H1 (cell line): Measurements from ENCODE around the gene GPRC6A.

Source experiments
- CREB1 ChIP-seq: IDR thresholded peaks from 2 replicates; pipeline ENCODE4 v1.6.1; 2012; ENCODE audit warnings: inconsistent platforms
- KDM5A ChIP-seq: fragments of 200-600 bp; IDR thresholded peaks from 2 replicates; pipeline ENCODE4 v1.7.1; 2012; ENCODE audit warnings: mild to moderate bottlenecking, low read length, inconsistent platforms, mixed read lengths
- POLR2A ChIP-seq, 2 experiments: IDR thresholded peaks; 1 replicate in 1 of 2; 2 replicates in 1 of 2; pipeline ENCODE4 v1.6.1; 2011; ENCODE audit warnings: low read depth in 2 of 2, low read length in 2 of 2, mild to moderate bottlenecking in 2 of 2; ENCODE audit errors: control extremely low read depth in 1 of 2
- POLR2AphosphoS5 ChIP-seq: IDR thresholded peaks from 2 replicates; pipeline ENCODE4 v1.6.1; 2011; ENCODE audit warnings: low read depth, low read length
- SRF ChIP-seq: IDR thresholded peaks from 2 replicates; pipeline ENCODE4 v1.6.1; 2011; ENCODE audit warnings: mild to moderate bottlenecking, low read depth, low read length, moderate library complexity
- SUZ12 ChIP-seq: fragments of 200-600 bp; sonication (generic); IDR thresholded peaks from 2 replicates; pipeline ENCODE4 v1.6.1; 2012; ENCODE audit warnings: mild to moderate bottlenecking, inconsistent platforms, low read length, moderate library complexity, mixed read lengths
- TF ChIP-seq, protein P1 (sequence below): IDR thresholded peaks from 2 replicates; pipeline ENCODE4 v1.6.1; 2011; ENCODE audit warnings: low read depth, mild to moderate bottlenecking, low read length; ENCODE audit not compliant: insufficient read depth
- TF ChIP-seq, protein P2 (sequence below), 3 experiments: IDR thresholded peaks; 1 replicate in 2 of 3; 2 replicates in 1 of 3; pipeline versions ENCODE4 v1.5.1 to v1.6.1; 2011; ENCODE audit warnings: low read length in 3 of 3, mild to moderate bottlenecking in 3 of 3, inconsistent platforms in 2 of 3, low read depth in 1 of 3, moderate library complexity in 1 of 3; ENCODE audit not compliant: insufficient read depth in 1 of 3; ENCODE audit errors: control extremely low read depth in 1 of 3

DNA sequence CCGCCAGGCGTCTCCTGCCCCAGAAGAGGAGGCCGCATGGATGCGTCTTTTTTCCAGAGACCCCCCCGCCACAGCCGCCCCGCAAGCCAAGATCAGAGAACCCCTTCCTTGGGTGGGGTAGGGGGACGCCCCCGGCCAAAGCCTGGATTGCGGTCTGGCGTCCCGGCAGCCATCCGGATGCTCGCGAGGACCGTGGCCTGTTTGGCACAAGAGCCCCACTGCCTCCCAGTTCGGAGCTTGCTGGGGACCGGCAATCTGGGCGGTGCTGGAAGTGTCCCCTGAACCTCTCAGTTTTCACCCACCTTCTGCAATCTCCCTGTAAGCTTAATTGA lies 64.3 kb downstream of the GPRC6A start:
- TF ChIP-seq, protein P1, sequence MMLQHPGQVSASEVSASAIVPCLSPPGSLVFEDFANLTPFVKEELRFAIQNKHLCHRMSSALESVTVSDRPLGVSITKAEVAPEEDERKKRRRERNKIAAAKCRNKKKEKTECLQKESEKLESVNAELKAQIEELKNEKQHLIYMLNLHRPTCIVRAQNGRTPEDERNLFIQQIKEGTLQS, result no peak
- TF ChIP-seq, protein P2, sequence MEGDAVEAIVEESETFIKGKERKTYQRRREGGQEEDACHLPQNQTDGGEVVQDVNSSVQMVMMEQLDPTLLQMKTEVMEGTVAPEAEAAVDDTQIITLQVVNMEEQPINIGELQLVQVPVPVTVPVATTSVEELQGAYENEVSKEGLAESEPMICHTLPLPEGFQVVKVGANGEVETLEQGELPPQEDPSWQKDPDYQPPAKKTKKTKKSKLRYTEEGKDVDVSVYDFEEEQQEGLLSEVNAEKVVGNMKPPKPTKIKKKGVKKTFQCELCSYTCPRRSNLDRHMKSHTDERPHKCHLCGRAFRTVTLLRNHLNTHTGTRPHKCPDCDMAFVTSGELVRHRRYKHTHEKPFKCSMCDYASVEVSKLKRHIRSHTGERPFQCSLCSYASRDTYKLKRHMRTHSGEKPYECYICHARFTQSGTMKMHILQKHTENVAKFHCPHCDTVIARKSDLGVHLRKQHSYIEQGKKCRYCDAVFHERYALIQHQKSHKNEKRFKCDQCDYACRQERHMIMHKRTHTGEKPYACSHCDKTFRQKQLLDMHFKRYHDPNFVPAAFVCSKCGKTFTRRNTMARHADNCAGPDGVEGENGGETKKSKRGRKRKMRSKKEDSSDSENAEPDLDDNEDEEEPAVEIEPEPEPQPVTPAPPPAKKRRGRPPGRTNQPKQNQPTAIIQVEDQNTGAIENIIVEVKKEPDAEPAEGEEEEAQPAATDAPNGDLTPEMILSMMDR (IDR thresholded peaks at IDR 0.05; ENCODE audit: control extremely low read depth in 1 of 3, insufficient read depth in 1 of 3, low read depth in 1 of 3, low read length in 3 of 3), result no peak
- TF ChIP-seq POLR2AphosphoS5 (no peak), POLR2A (IDR thresholded peaks at IDR 0.05; ENCODE audit: control extremely low read depth in 1 of 2, low read depth in 2 of 2, low read length in 2 of 2) (no peak), SRF (no peak), SUZ12 (no peak), KDM5A (no peak), CREB1 (no peak)
